Measurements from ENCODE around the gene NPTN. TPM values are rescaled to one million over a fixed set of nuclear protein-coding genes. Genes with fewer than 3 reads are reported as not detected.
"Not testable (repeated sequence)": the region's sequence is repeated elsewhere in the genome, so short reads cannot be mapped to it uniquely, and the experiment has no call there.

Gene NPTN
- total and polyA plus RNA-seq, 11 donors: 89.3 to 264 (median 197) TPM

- intact Hi-C loops (cut with DNase I): no loop called here
- no peak for DNase-seq
- Histone ChIP-seq H3K4me3 (no peak overlapping the region), H3K36me3 (peaks cover 0 to 99% (median 88%) of the 10 kb centered on the region in 9 donors), H3K27ac (no peak overlapping the region), H3K27me3 (no peaks in the 10 kb centered on the region), H3K9me3 (no peaks in the 10 kb centered on the region), H3K4me1 (peaks cover 0 to 11% (median 2%) of the 10 kb centered on the region in 12 donors)
- WGBS, 4 donors: 85 to 89% (median 87%) methylated on average over 6 of the region's 6 CpGs
- no peak for TF ChIP-seq CTCF (IDR thresholded peaks at IDR 0.05)
- no peak for TF ChIP-seq POLR2A (IDR thresholded peaks at IDR 0.05)
- ATAC-seq: peak in 1 of 4 donors; percentile 31
Measured at GRCh38 chr15:73582851-73583379, 50.3 kb downstream of the NPTN start.

GRCh38 chr15:73578026-73578425 lies 55.2 kb downstream of the NPTN start:
- ATAC-seq: no peak
- WGBS, 4 donors: 88 to 93% (median 89%) methylated on average over 2 of the region's 2 CpGs
- Histone ChIP-seq H3K27me3 (no peaks in the 10 kb centered on the region), H3K4me1 (peaks cover 0 to 36% (median 18%) of the 10 kb centered on the region in 12 donors), H3K27ac (no peak overlapping the region), H3K36me3 (peaks cover 0 to 86% (median 81%) of the 10 kb centered on the region in 9 donors), H3K4me3 (no peak overlapping the region), H3K9me3 (no peaks in the 10 kb centered on the region)
- intact Hi-C loops (cut with DNase I): no loop called here
- DNase-seq: no peak
- TF ChIP-seq CTCF (IDR thresholded peaks at IDR 0.05): no peak
- TF ChIP-seq POLR2A (IDR thresholded peaks at IDR 0.05): no peak

- peaks cover 0 to 86% (median 81%) of the 10 kb centered on the region in 9 donors for H3K36me3 ChIP-seq
- peaks cover 0 to 38% (median 18%) of the 10 kb centered on the region in 12 donors for H3K4me1 ChIP-seq
- DNase-seq; H3K27me3 ChIP-seq; H3K4me3 ChIP-seq; intact Hi-C loops (cut with DNase I); H3K27ac ChIP-seq; ATAC-seq; H3K9me3 ChIP-seq: not testable (repeated sequence)
Measured at GRCh38 chr15:73577593-73577992, 55.6 kb downstream of the NPTN start.

GRCh38 chr15:73575636-73576247 lies 57.4 kb downstream of the NPTN start:
- peak; percentile 54 to 76 (median 67) for DNase-seq
- H3K27me3 ChIP-seq: no peaks in the 10 kb centered on the region
- no peak for TF ChIP-seq CTCF (IDR thresholded peaks at IDR 0.05)
- no peak for TF ChIP-seq POLR2A (IDR thresholded peaks at IDR 0.05)
- intact Hi-C loops (cut with DNase I): no loop called here
- peaks cover 0 to 38% (median 18%) of the 10 kb centered on the region in 12 donors for H3K4me1 ChIP-seq
- peak; percentile 84 to 95 (median 94) for ATAC-seq
- peak overlapping the region in 9 of 12 donors; percentile 6 to 67 (median 36) for H3K27ac ChIP-seq
- H3K4me3 ChIP-seq: no peak overlapping the region
- 45 to 64% (median 49%) methylated on average over 3 of the region's 3 CpGs for WGBS, 4 donors
- H3K36me3 ChIP-seq: peaks cover 0 to 86% (median 81%) of the 10 kb centered on the region in 9 donors
- H3K9me3 ChIP-seq: no peaks in the 10 kb centered on the region
